RWPE1 (cell line): ENCODE results near the gene NXN.
"Not testable (repeated sequence)": the region's sequence is repeated elsewhere in the genome, so short reads cannot be mapped to it uniquely, and the experiment has no call there.

Source experiments
- CTCF ChIA-PET: fragments of 350-600 bp; sonication (Branson Sonifier 250); formaldehyde crosslinking; extraction: SDS; loops from one replicate; lab custom pipeline; 2021; lab: Yijun Ruan, JAX
- POLR2A ChIA-PET: fragments of 400-600 bp; formaldehyde crosslinking; extraction: SDS; loops from one replicate; lab custom pipeline; 2020; ENCODE audit warnings: antibody characterized with exemption; ENCODE audit not compliant: low non-redundant PET; lab: Yijun Ruan, JAX
- DNase-seq: peaks from one replicate; pipeline ENCODE4 v3.0.0; 2012; ENCODE audit warnings: low spot score
- H3K27ac ChIP-seq: fragments of 450-650 bp; 2 replicates; pipeline ENCODE4 v1.5.1; 2017
- CTCF ChIP-seq: fragments of 450-650 bp; conservative IDR thresholded peaks from 2 replicates; pipeline ENCODE4 v1.5.1; 2017; ENCODE audit warnings: low read depth, mild to moderate bottlenecking

The NXN gene

DNA sequence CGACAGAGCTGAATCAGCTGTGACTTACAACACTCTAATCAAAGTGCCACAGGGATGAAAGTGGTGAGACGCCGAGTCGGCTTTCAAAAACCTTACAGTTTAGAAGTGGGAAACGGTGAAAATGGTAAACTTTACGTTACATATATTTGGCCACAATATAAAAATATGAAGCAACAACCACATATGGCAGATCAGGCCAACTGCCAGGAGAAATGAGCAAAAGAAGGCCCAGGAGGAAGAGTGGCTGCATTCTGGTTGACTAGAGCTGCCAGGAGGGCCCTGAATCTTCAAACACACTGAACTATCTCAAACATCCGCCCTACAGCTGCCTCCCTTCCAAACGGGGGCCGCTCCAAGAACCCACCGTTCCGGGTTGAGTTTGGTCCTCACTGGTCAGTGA is 141.1 kb downstream of the NXN start:
- no peak for DNase-seq
- H3K27ac ChIP-seq, result peak overlapping the region; percentile 17
- ChIA-PET CTCF (interaction anchor here (0.7 kb wide), 2 partner anchors 29 to 201 kb away, joined by 5 read pairs; no protein-coding TSS in a partner anchor), POLR2A (no interaction called here)
- no peak for TF ChIP-seq CTCF

DNA sequence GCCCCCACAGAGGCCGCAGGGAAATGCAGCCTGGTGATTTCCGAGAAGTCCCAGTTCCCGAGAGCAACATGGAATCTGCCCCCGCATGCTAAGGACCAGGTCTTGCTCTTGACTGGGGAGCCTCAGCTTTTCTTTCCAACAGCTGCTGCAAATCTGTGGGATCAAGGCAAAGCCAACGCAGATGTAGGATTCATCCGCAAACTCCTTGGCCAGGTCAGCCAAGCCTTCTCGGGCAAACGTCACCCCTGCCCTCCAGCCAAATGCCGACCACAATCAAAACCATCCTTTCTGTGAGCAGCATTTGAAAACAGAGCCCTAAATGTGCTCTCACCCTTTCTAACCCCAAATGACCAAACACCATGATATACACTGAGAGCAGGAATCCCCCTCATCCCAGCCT is 143.4 kb downstream of the NXN start:
- ChIA-PET CTCF (no interaction called here), POLR2A (no interaction called here)
- TF ChIP-seq CTCF, result no peak
- DNase-seq, result no peak
- 0 out of 2 replicates have a peak overlapping the region, but pooled peaks have one; percentile 14 for H3K27ac ChIP-seq

DNA sequence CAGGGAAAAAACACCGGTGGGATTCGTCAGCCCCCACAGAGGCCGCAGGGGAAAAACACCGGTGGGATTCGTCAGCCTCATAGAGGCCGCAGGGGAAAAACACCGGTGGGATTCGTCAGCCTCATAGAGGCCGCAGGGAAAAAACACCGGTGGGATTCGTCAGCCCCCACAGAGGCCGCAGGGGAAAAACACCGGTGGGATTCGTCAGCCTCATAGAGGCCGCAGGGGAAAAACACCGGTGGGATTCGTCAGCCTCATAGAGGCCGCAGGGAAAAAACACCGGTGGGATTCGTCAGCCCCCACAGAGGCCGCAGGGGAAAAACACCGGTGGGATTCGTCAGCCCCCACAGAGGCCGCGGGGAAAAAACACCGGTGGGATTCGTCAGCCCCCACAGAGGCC is 143.9 kb downstream of the NXN start:
- DNase-seq, POLR2A ChIA-PET, CTCF ChIA-PET, H3K27ac ChIP-seq: not testable (repeated sequence)

GRCh38 chr17:835263-835662 is 144.3 kb downstream of the NXN start:
- no peak overlapping the region for H3K27ac ChIP-seq
- DNase-seq, result no peak
- POLR2A ChIA-PET, result no interaction called here
- no peak for TF ChIP-seq CTCF
- CTCF ChIA-PET, result no interaction called here

- DNase-seq, result no peak
- POLR2A ChIA-PET, result no interaction called here
- CTCF ChIA-PET, result no interaction called here
- H3K27ac ChIP-seq, result peak overlapping the region; percentile 17; the same call in 1 of the 2 replicates
- no peak for TF ChIP-seq CTCF
Observed at GRCh38 chr17:834136-834535, 145.4 kb downstream of the NXN start.

GRCh38 chr17:830950-831349 is 148.6 kb downstream of the NXN start:
- POLR2A ChIA-PET, result no interaction called here
- DNase-seq, result no peak
- no peak for TF ChIP-seq CTCF
- H3K27ac ChIP-seq, result no peak overlapping the region; the same call in 1 of the 2 replicates
- CTCF ChIA-PET, result interaction anchor here (0.6 kb wide), 1 partner anchor 546 kb away, joined by 3 read pairs; no protein-coding TSS in a partner anchor

DNA sequence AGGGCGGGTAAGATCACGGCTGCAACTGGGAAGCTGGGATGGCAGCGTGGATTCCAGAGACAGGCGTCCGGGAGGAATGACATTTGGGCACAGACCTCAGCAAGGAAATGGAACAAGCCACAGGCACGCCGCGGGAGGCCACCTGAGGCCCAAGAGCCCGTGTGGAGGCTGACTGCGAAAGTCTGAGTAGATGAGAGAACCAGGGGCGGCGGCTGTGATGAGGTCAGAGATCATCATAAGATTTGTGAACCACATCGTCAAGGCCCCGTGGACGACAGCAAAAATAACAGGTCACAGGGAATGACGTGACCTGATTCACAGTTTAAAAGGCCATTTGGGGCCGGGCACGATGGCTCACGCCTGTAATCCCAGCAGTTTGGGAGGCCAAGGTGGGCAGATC is 149.2 kb downstream of the NXN start:
- ChIA-PET CTCF (no interaction called here), POLR2A (no interaction called here)
- no peak for DNase-seq
- TF ChIP-seq CTCF, result no peak
- peak overlapping the region; percentile 11; the same call in 1 of the 2 replicates for H3K27ac ChIP-seq

DNA sequence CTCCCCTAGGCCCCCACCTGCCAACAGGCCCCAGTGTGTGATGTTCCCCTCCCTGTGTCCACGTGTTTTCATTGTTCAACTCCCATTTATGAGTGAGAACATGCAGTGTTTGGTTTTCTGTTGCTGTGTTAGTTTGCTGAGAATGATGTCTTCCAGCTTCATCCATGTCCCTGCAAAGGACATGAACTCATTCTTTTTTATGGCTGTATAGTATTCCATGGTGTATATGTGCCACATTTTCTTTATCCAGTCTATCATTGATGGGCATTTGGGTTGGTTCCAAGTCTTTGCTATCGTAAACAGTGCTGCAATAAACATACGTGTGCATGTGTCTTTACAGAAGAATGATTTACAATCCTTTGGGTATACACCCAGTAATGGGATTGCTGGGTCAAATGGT is 150.0 kb downstream of the NXN start:
- DNase-seq, H3K27ac ChIP-seq, CTCF ChIA-PET, POLR2A ChIA-PET: not testable (repeated sequence)
